GM12874 (cell line): Measurements from ENCODE around the gene TPST2.

ENCODE experiments used
- TF ChIP-seq, protein P1 (sequence below): IDR thresholded peaks from 2 replicates; pipeline ENCODE4 v1.5.1; 2011; ENCODE audit warnings: low read depth, mild to moderate bottlenecking, control low read depth, low read length, moderate library complexity; ENCODE audit not compliant: insufficient read depth

Gene TPST2

DNA sequence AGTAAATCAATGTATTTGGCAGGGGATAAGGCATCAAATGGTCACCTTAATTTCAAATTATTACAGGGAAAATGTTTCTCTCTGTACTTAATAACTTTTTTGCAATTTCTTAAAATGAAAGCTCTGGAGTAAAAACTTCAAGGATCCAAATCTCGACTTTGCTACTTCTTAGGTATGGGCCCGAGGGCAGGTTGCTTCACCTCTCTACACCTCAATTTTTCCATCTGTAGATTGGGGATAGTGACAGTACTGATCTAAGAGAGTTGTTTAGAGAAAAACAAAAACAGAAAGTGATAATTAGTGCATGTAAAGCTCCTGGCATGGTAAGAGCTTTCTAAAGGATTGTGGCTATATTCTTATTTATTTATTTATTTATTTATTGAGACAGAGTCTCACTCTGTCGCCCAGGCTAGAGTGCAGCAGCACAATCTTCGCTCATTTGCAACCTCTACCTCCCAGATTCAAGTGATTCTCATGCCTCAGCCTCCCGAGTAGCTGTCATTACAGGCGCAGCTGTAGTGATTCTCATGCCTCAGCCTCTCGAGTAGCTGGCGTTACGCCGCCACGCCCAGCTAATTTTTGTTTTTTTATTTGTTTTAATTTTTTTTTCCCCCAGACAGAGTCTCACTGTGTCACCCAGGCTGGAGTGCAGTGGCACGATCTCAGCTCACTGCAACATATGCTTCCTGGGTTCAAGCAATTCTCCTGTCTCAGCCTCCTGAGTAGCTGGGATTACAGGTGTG, 75.3 kb downstream of the TPST2 start:
- TF ChIP-seq, protein P1, sequence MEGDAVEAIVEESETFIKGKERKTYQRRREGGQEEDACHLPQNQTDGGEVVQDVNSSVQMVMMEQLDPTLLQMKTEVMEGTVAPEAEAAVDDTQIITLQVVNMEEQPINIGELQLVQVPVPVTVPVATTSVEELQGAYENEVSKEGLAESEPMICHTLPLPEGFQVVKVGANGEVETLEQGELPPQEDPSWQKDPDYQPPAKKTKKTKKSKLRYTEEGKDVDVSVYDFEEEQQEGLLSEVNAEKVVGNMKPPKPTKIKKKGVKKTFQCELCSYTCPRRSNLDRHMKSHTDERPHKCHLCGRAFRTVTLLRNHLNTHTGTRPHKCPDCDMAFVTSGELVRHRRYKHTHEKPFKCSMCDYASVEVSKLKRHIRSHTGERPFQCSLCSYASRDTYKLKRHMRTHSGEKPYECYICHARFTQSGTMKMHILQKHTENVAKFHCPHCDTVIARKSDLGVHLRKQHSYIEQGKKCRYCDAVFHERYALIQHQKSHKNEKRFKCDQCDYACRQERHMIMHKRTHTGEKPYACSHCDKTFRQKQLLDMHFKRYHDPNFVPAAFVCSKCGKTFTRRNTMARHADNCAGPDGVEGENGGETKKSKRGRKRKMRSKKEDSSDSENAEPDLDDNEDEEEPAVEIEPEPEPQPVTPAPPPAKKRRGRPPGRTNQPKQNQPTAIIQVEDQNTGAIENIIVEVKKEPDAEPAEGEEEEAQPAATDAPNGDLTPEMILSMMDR = no peak

DNA sequence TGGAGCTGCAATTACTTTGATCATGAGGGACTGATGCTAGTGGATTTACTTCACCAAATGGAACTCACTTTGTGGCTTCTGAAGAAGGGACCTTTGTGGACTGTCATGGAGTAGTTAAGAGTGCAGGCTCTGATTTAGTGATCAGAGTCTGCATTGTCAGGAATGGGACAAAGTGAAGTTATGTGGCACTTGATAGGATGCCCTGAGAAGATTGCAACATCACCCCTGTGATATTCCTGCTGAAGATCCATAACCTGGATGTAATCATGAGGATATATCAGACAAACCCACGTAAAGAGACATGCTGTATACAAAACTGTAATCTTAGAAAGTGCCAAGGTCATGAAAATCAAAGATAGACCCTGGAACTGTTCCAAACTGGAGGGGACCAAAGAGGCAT, 76.1 kb downstream of the TPST2 start:
- TF ChIP-seq, protein P1 = no peak

DNA sequence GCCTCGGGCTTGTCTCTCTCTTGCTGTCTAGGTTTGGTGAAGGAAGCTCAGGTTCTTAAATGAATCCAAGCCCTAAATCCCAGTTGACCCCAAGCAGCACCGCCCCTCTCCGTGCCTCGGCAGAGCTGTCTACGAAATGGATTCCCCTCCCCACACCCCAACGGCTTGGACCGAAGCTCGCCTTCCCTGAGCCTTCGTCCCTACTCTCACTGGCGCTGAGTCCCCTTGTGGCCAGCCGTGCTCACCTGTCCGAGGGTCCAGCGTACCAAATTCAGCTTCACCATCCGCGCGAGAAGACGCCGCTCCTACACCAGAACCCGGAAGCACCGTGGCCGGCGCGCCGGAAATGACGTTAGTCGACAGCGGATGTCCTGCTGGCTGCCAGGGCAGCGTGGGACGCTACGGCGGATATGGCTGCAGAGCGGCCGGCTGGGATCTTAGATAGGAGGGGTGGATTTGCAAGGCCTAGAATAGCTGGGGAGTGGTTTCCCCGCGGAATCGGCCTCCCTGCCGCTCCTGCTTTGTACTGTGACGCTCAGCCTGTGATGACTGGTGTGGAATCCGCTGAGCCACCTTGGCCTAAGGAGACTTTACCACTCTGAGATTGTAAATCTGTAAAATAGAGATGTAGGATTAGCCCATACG, 77.7 kb downstream of the TPST2 start, which contains the start of gene TFIP11:
Gene TFIP11 (minus strand): TSS at position 325 of the 645 bp plus-strand sequence. CDS start 2,201 bp downstream, outside the sequence.
- TF ChIP-seq, protein P1 = no peak

DNA sequence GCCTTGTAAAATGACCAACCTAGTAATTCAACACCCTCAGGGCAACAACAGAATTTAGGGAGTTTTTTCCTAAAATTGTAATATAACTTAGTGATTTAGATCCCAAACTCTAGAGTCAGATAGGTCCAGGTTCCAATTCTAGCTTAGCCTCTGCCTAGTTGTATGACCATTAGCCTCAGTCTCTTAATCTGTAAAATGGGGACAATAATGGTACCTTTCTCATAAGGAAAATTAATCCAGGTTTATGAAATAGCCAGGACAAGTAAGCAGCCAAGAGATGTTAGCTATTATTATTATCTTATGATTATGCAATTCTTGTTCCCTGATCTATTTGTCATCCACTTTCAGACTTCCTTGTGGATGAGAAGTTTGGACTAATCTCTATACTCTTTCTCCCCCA, 81.8 kb downstream of the TPST2 start:
- TF ChIP-seq, protein P1 = no peak

DNA sequence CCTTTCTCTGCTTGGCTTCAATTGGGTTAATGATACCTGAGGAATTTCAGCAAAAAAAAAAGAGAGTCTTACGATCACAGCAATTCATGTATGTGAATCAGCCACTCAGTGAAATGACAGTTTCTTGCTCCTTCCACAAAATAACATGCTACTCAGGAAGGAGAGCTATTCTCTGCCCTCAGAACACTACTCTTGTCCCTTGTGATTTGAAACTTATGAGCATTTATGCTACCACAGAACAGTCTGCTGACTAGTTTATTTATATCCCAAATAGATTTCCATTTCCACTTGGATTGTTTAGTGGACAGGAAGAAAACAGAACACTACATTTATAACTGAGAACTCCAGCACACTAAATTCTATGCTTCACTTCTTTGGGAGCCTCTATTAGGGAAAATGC, 86.2 kb downstream of the TPST2 start:
- TF ChIP-seq, protein P1 = no peak

DNA sequence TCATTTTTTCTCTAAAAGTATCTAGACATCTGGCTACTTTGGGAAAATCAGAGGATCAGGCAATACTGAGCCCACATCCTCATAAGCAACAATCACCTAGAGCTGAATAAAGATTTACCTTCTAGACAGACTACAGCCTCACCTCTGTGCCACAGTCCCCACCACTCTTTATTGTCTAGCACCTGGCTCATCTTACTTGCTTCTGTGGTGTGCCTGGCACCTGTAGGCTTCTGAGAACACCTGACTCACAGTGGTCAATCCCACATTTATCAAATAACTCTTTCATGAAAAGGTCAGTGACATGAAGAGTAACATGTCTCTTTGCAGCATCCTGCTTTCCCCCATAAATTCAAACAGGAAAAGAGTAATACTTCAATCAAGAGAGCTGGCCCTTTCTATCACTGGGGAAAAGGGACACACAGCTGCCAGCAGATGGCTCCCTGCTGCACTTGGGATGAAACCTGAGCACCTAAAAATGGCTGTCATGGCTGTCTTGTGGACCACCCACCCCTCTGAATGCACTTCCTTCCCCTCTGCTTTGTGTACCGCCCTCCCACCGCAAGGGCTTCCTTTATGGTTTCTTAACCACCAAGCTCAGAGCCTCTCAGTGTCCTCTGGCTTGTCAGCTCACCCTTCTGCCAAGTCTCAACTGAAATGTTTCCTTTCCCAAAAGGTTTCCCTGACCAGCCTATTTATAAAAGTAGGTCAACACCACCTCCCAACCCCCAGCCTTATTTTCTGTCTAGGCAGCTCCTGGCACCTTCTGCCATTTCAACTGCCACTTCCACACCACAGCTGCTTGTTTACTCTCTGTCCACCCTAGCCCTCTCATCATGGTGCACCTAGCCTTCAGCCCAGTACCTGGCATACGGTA, 87.0 kb downstream of the TPST2 start:
- TF ChIP-seq, protein P1 = peak; percentile 64

DNA sequence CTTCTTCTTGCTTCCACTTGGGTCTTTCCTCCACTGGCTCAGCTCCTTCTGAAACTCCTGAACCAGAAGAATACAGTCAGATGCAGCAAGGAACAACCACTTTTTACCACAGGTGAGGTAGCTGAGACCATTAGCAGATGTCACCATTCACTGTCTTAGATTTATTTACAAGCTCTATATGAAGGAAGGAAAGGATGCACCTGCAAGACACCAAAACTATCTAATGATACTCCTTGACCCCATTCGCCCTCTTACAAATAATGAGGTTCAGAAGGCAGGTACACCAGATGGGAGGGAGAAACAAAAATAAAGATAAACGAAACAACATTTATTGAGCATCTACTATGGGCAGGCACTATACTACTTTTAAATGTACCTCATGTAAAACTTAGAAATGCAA, 87.9 kb downstream of the TPST2 start:
- TF ChIP-seq, protein P1 = no peak
